Measurements from ENCODE around the gene ATP2B2.

ATP2B2 gene

GRCh38 chr3:10468613-10469354 is 36.6 kb downstream of the ATP2B2 start:
- peak; percentile 36 for DNase-seq

GRCh38 chr3:10467904-10468612 is 37.3 kb downstream of the ATP2B2 start:
- DNase-seq: peak; percentile 84

GRCh38 chr3:10467204-10467603 is 38.2 kb downstream of the ATP2B2 start:
- DNase-seq: no peak

GRCh38 chr3:10466186-10466585 is 39.2 kb downstream of the ATP2B2 start:
- DNase-seq: no peak

- DNase-seq: no peak
These were observed 40.2 kb downstream of the ATP2B2 start for GRCh38 chr3:10465161-10465560.

- DNase-seq: no peak
These were observed 41.6 kb downstream of the ATP2B2 start for GRCh38 chr3:10463533-10464434.

GRCh38 chr3:10462641-10463532 is 42.5 kb downstream of the ATP2B2 start:
- no peak for DNase-seq

GRCh38 chr3:10460951-10461545 is 44.3 kb downstream of the ATP2B2 start:
- peak; percentile 36 for DNase-seq

GRCh38 chr3:10459954-10460754 is 45.2 kb downstream of the ATP2B2 start:
- no peak for DNase-seq

GRCh38 chr3:10457560-10457959 is 47.8 kb downstream of the ATP2B2 start:
- DNase-seq: no peak

GRCh38 chr3:10456981-10457380 is 48.4 kb downstream of the ATP2B2 start:
- no peak for DNase-seq

- no peak for DNase-seq
These were observed 49.9 kb downstream of the ATP2B2 start for GRCh38 chr3:10455545-10455914.

GRCh38 chr3:10454907-10455544 is 50.4 kb downstream of the ATP2B2 start:
- no peak for DNase-seq

- DNase-seq: no peak
These were observed 51.8 kb downstream of the ATP2B2 start for GRCh38 chr3:10453431-10454163.

GRCh38 chr3:10450494-10451440 is 54.6 kb downstream of the ATP2B2 start:
- no peak for DNase-seq

GRCh38 chr3:10449436-10449835 is 56.0 kb downstream of the ATP2B2 start:
- no peak for DNase-seq

GRCh38 chr3:10448544-10448943 is 56.8 kb downstream of the ATP2B2 start:
- no peak for DNase-seq

GRCh38 chr3:10447527-10448260 is 57.7 kb downstream of the ATP2B2 start:
- DNase-seq: peak; percentile 11
